ENCODE results near the gene EXD3. TPM values are rescaled to one million over a fixed set of nuclear protein-coding genes. Genes with fewer than 3 reads are reported as not detected.

EXD3 gene
- total and polyA plus RNA-seq, 9 of the 15 experiments (the other 6 are each of a cell fraction or from before 2014, with no cell fraction given): 0.29 to 12.5 (median 3.9) TPM

DNA sequence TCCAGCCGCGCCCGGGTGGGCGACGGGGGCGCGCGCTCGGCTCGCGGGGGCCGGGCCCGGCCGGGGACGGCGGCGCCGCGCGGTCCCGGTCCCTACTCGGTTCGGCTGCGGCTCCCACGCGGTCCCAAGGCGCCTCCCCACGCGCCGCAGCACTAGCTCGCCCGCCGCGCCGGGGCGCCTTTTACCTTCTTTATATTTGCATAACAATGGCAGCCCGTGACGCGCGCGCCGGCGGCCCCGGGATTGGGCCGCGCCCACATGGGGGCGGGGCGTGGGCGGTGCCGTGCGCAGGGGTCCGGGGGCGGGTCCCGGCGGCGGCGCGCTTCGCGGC, 120.9 kb downstream of the EXD3 start, which contains the start of gene NRARP (continued):
- TF ChIP-seq TGIF2 (CRISPR knock-in tag; IDR thresholded peaks at IDR 0.05): no peak
- TF ChIP-seq BRCA1 (IDR thresholded peaks at IDR 0.05): no peak
- TF ChIP-seq BRCA1 (CRISPR knock-in tag; IDR thresholded peaks at IDR 0.05): no peak
- TF ChIP-seq, protein P1, sequence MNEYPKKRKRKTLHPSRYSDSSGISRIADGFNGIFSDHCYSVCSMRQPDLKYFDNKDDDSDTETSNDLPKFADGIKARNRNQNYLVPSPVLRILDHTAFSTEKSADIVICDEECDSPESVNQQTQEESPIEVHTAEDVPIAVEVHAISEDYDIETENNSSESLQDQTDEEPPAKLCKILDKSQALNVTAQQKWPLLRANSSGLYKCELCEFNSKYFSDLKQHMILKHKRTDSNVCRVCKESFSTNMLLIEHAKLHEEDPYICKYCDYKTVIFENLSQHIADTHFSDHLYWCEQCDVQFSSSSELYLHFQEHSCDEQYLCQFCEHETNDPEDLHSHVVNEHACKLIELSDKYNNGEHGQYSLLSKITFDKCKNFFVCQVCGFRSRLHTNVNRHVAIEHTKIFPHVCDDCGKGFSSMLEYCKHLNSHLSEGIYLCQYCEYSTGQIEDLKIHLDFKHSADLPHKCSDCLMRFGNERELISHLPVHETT (CRISPR knock-in tag; conservative IDR thresholded peaks at IDR 0.05 in 1 of 2, IDR thresholded peaks at IDR 0.05 in 1 of 2): no peak
- no peak for TF ChIP-seq MAFF (IDR thresholded peaks at IDR 0.05; ENCODE audit: low read length)
- TF ChIP-seq ZNF584 (CRISPR knock-in tag; IDR thresholded peaks at IDR 0.05; ENCODE audit: low read depth): no peak
- TF ChIP-seq ZNF785 (CRISPR knock-in tag; IDR thresholded peaks at IDR 0.05): no peak
- no peak for TF ChIP-seq ZNF79 (CRISPR knock-in tag; IDR thresholded peaks at IDR 0.05; ENCODE audit: low read depth)
- TF ChIP-seq PCBP2 (IDR thresholded peaks at IDR 0.05; ENCODE audit: low read depth, low read length, poor library complexity, severe bottlenecking): no peak
- no peak for TF ChIP-seq KLF16 (IDR thresholded peaks at IDR 0.05)
- no peak for TF ChIP-seq OTX1 (CRISPR knock-in tag; IDR thresholded peaks at IDR 0.05)
- peak; percentile 29; the same call in 1 of the 2 replicates for TF ChIP-seq EGR1 (conservative IDR thresholded peaks at IDR 0.05)
- no peak for TF ChIP-seq STAT5A (IDR thresholded peaks at IDR 0.05; ENCODE audit: borderline replicate concordance, low read length)
- no peak for TF ChIP-seq ZNF140 (CRISPR knock-in tag; IDR thresholded peaks at IDR 0.05)
- TF ChIP-seq ZNF766 (CRISPR knock-in tag; conservative IDR thresholded peaks at IDR 0.05): no peak
- TF ChIP-seq HNRNPL (IDR thresholded peaks at IDR 0.05; ENCODE audit: low read depth, low read length): no peak
- no peak for TF ChIP-seq ZC3H4 (CRISPR knock-in tag; IDR thresholded peaks at IDR 0.05; ENCODE audit: borderline replicate concordance)
- no peak for TF ChIP-seq CHD1 (IDR thresholded peaks at IDR 0.05; ENCODE audit: low read length)
- no peak for TF ChIP-seq PHTF2 (CRISPR knock-in tag; IDR thresholded peaks at IDR 0.05)
- TF ChIP-seq PHF21A (IDR thresholded peaks at IDR 0.05; ENCODE audit: borderline replicate concordance, low read depth): no peak
- peak; percentile 87 for TF ChIP-seq MYC (IDR thresholded peaks at IDR 0.05; ENCODE audit: low read depth, low read length)
- no peak for TF ChIP-seq MYC (CRISPR knock-in tag; IDR thresholded peaks at IDR 0.05; ENCODE audit: borderline replicate concordance, low read depth)
